AG09319 (cell line): ENCODE data around the gene STK24.

Source experiments
- DNase-seq: peaks from one replicate; pipeline ENCODE4 v3.0.0-alpha.2; 2010; ENCODE audit warnings: low read depth; ENCODE audit errors: extremely low read depth
- CTCF ChIP-seq: IDR thresholded peaks from 2 replicates; pipeline ENCODE4 v1.5.1; 2011; ENCODE audit warnings: low read depth, mild to moderate bottlenecking, inconsistent platforms, low read length, moderate library complexity

STK24 gene

GRCh38 chr13:98443329-98443728, 133.6 kb downstream of the STK24 start:
- no peak for TF ChIP-seq CTCF
- peak; percentile 58 for DNase-seq

GRCh38 chr13:98442391-98443230, 134.3 kb downstream of the STK24 start:
- no peak for TF ChIP-seq CTCF

GRCh38 chr13:98441056-98441676, 135.7 kb downstream of the STK24 start:
- no peak for DNase-seq
- no peak for TF ChIP-seq CTCF

More at GRCh38 chr13:98442391-98443230, 134.3 kb downstream of the STK24 start:
- no peak for DNase-seq

- no peak for DNase-seq
- TF ChIP-seq CTCF = no peak
Observed at GRCh38 chr13:98440390-98441055, 136.4 kb downstream of the STK24 start.

- no peak for DNase-seq
- no peak for TF ChIP-seq CTCF
Observed at GRCh38 chr13:98439896-98440295, 137.0 kb downstream of the STK24 start.

- no peak for DNase-seq
- TF ChIP-seq CTCF = no peak
Observed at GRCh38 chr13:98439126-98439828, 137.6 kb downstream of the STK24 start.
